Neural crest cell (in vitro differentiated cells): ENCODE measurements around the gene PCED1B. TPM values are rescaled to one million over a fixed set of nuclear protein-coding genes. Genes with fewer than 3 reads are reported as not detected.
"Not testable (repeated sequence)": the region's sequence is repeated elsewhere in the genome, so short reads cannot be mapped to it uniquely, and the experiment has no call there.

Experiments
- DNase-seq: peaks from one replicate; pipeline ENCODE4 v3.0.0; 2021; ENCODE audit warnings: low read depth, mixed read lengths, low spot score
- H3K27ac Mint-ChIP-seq: one replicate; pipeline ENCODE4 v1.8.0; 2021; ENCODE audit warnings: mild to moderate bottlenecking, mixed read lengths; ENCODE audit not compliant: unreplicated experiment
- H3K27me3 Mint-ChIP-seq: 2 replicates; pipeline ENCODE4 v1.8.0; 2021; ENCODE audit warnings: low read depth, mild to moderate bottlenecking, mixed read lengths
- H3K36me3 Mint-ChIP-seq: 2 replicates; pipeline ENCODE4 v1.8.0; 2021; ENCODE audit warnings: low read depth, mild to moderate bottlenecking, mixed read lengths
- H3K4me1 Mint-ChIP-seq: 2 replicates; pipeline ENCODE4 v1.8.0; 2021; ENCODE audit warnings: mixed read lengths
- H3K4me3 Mint-ChIP-seq: one replicate; pipeline ENCODE4 v1.8.0; 2021; ENCODE audit warnings: mild to moderate bottlenecking, mixed read lengths
- H3K9me3 Mint-ChIP-seq: 2 replicates; pipeline ENCODE4 v1.8.0; 2021; ENCODE audit warnings: mixed read lengths
- total RNA-seq: library from RNA; stranded (reverse); gene quantifications from 2 replicates; pipeline ENCODE4 v1.2.1, GENCODE V29; 2021
- TF ChIP-seq, protein P1 (sequence below): fragments of 200-600 bp; sonication (generic); conservative IDR thresholded peaks from 2 replicates; pipeline ENCODE4 v1.5.0; 2021; ENCODE audit warnings: antibody characterized with exemption, mild to moderate bottlenecking

PCED1B gene
- total RNA-seq, 1 donor from 2014 or later, result 0.47 TPM

DNA sequence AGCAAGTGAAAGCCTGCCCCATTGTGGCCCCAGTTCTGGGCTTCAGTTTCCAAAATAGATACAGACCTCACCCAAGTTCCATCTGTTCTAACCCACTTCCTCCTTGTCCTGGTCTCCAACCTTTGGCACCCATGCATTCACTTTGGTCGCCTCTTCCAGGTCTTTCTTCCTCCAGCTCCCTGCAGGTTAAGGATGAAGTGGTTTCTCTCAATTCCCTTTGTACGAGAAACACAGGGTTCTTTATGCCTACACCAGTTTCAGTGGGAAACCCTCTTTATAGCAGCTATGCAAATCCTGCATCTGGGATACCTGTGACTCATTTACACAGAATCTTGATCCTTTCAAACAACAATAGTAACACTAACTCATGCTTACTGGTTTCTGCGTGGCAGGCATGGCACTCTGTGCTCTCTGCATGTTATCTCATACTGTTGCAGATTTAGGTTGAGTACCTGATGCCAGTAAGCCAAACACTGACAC is 110.9 kb downstream of the PCED1B start:
- no peaks in the 10 kb centered on the region for H3K9me3 Mint-ChIP-seq
- no peaks in the 10 kb centered on the region for H3K27me3 Mint-ChIP-seq
- H3K4me3 Mint-ChIP-seq, result no peak overlapping the region
- DNase-seq, result no peak
- H3K4me1 Mint-ChIP-seq, result peaks cover 15% of the 10 kb centered on the region
- H3K36me3 Mint-ChIP-seq, result no peaks in the 10 kb centered on the region
- TF ChIP-seq, protein P1, sequence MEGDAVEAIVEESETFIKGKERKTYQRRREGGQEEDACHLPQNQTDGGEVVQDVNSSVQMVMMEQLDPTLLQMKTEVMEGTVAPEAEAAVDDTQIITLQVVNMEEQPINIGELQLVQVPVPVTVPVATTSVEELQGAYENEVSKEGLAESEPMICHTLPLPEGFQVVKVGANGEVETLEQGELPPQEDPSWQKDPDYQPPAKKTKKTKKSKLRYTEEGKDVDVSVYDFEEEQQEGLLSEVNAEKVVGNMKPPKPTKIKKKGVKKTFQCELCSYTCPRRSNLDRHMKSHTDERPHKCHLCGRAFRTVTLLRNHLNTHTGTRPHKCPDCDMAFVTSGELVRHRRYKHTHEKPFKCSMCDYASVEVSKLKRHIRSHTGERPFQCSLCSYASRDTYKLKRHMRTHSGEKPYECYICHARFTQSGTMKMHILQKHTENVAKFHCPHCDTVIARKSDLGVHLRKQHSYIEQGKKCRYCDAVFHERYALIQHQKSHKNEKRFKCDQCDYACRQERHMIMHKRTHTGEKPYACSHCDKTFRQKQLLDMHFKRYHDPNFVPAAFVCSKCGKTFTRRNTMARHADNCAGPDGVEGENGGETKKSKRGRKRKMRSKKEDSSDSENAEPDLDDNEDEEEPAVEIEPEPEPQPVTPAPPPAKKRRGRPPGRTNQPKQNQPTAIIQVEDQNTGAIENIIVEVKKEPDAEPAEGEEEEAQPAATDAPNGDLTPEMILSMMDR, result no peak
- no peak overlapping the region for H3K27ac Mint-ChIP-seq

DNA sequence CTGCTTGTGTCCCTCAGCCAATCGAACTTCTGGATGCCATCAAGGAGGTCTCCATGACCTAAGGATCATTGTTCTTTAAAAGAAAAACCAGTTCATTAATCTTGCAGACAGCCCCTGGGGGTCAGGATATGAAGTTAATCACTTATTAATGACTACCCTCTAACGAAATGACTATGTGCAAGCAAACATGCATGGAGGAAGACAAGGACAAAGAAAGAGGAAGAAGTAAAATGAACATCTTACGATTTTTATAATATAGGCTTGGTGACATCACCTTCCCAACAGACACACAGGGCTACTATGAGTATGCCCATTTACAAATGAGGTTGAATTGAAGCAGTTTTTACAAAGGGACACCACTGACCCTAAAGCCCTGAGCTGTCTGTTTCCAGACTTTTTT is 111.5 kb downstream of the PCED1B start:
- H3K27me3 Mint-ChIP-seq, result no peaks in the 10 kb centered on the region
- H3K4me3 Mint-ChIP-seq, result no peak overlapping the region
- H3K9me3 Mint-ChIP-seq, result no peaks in the 10 kb centered on the region
- TF ChIP-seq, protein P1, result no peak
- no peak for DNase-seq
- no peak overlapping the region for H3K27ac Mint-ChIP-seq
- no peaks in the 10 kb centered on the region for H3K36me3 Mint-ChIP-seq
- peaks cover 15% of the 10 kb centered on the region for H3K4me1 Mint-ChIP-seq

DNA sequence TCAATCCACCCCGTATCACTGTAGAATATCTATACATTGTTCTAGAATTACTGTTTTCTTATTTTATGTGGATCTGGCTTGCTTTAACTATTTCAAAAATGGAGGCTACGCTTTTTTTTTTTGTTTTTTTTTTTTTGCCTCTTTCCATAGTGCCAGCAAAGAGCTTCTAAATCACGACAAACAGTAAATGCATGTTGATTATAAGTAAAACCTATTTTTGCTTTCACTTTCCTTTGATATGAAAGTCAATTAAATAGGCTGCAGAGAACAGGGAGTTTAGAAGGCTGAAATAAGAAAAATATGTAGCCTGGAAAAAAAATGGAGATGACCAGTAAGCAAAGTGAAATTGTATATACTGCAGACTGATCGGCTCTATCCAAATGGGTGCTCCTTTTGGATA is 112.6 kb downstream of the PCED1B start:
- Mint-ChIP-seq H3K4me1 (peaks cover 15% of the 10 kb centered on the region), H3K27me3 (no peaks in the 10 kb centered on the region), H3K4me3 (no peak overlapping the region), H3K27ac (no peak overlapping the region), H3K36me3 (no peaks in the 10 kb centered on the region), H3K9me3 (no peaks in the 10 kb centered on the region)
- TF ChIP-seq, protein P1, result no peak
- DNase-seq, result no peak

DNA sequence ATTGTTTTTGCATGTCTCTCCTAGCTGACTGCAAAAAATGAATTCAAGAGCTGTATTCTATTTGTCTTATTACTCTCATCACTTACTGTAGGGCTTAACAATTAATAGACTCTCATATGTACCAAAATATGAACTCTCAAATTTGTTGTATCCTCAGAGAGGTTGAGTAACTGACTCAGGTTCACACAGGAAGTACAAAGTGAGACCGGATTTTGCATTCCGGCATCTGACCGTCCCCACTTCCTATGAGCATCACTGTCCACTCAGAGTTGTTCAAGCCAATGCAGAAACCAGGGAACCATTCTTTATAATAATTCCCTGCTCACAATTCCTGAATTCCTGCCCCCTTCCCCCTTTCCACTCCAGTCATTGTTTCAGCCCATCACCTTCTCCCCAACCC is 113.6 kb downstream of the PCED1B start:
- H3K27me3 Mint-ChIP-seq, result no peaks in the 10 kb centered on the region
- TF ChIP-seq, protein P1, result no peak
- no peaks in the 10 kb centered on the region for H3K36me3 Mint-ChIP-seq
- no peak overlapping the region for H3K27ac Mint-ChIP-seq
- H3K4me1 Mint-ChIP-seq, result peaks cover 15% of the 10 kb centered on the region
- no peak for DNase-seq
- H3K4me3 Mint-ChIP-seq, result no peak overlapping the region
- no peaks in the 10 kb centered on the region for H3K9me3 Mint-ChIP-seq

GRCh38 chr12:47194501-47194900 is 115.1 kb downstream of the PCED1B start:
- peaks cover 11% of the 10 kb centered on the region for H3K4me1 Mint-ChIP-seq
- no peak overlapping the region for H3K27ac Mint-ChIP-seq
- TF ChIP-seq, protein P1, result no peak

DNA sequence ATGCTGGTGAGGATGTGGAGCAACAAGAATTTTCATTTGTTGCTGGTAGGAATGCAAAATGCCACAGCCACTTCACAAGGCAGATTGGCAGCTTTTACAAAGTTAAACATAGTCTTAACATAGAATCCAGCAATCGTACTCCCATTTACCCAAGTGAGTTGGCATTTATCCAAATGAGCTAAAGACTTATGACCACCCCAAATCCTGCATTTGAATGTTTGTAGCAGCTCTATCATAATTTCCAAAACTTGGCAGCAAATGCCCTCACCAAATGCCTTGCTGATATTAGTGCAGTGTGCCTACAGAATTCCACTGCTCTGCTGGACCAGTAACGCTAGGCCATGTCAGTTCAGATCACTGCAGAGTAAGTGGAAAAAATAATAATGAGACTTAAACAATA is 121.0 kb downstream of the PCED1B start:
- Mint-ChIP-seq H3K4me3 (no peak overlapping the region), H3K27me3 (peaks cover under 1% of the 10 kb centered on the region), H3K9me3 (no peaks in the 10 kb centered on the region), H3K4me1 (no peaks in the 10 kb centered on the region), H3K36me3 (no peaks in the 10 kb centered on the region), H3K27ac (no peak overlapping the region)
- TF ChIP-seq, protein P1, result no peak
- DNase-seq, result no peak

More at GRCh38 chr12:47194501-47194900, 115.1 kb downstream of the PCED1B start:
- H3K9me3 Mint-ChIP-seq, result no peaks in the 10 kb centered on the region
- no peak overlapping the region for H3K4me3 Mint-ChIP-seq
- no peak for DNase-seq
- no peaks in the 10 kb centered on the region for H3K36me3 Mint-ChIP-seq
- no peaks in the 10 kb centered on the region for H3K27me3 Mint-ChIP-seq

GRCh38 chr12:47201190-47201589 is 121.8 kb downstream of the PCED1B start:
- H3K4me1 Mint-ChIP-seq, H3K27ac Mint-ChIP-seq, H3K9me3 Mint-ChIP-seq, H3K27me3 Mint-ChIP-seq, H3K4me3 Mint-ChIP-seq, DNase-seq, H3K36me3 Mint-ChIP-seq: not testable (repeated sequence)
